B cell (primary cell): ENCODE results near the gene COL19A1. TPM values are rescaled to one million over a fixed set of nuclear protein-coding genes. Genes with fewer than 3 reads are reported as not detected.
A peak's percentile ranks its signal among the peaks of the same experiment; 100 is the strongest.

Experiments used
- ATAC-seq: fragments of 200-7000 bp; cut with Tn5 transposase; one replicate; pipeline ENCODE4 v1.10.0; 2021; ENCODE audit warnings: low read depth, mild to moderate bottlenecking, moderate number of reproducible peaks, moderate library complexity
- CTCF ChIA-PET: fragments of 350-600 bp; sonication (Branson Sonifier 250); formaldehyde crosslinking; loops from one replicate; lab custom pipeline; 2021; ENCODE audit warnings: antibody characterized with exemption, inconsistent platforms; lab: Charles Lee
- POLR2A ChIA-PET: fragments of 350-600 bp; sonication (Branson Sonifier 250); formaldehyde crosslinking; loops from one replicate; lab custom pipeline; 2021; ENCODE audit warnings: antibody characterized with exemption; lab: Charles Lee
- DNase-seq: peaks from one replicate; pipeline ENCODE4 v3.0.0; 2013
- H2AFZ ChIP-seq: 2 replicates; pipeline ENCODE4 v1.6.1; 2012; ENCODE audit warnings: mild to moderate bottlenecking, low read depth, low read length; ENCODE audit not compliant: insufficient read depth, poor library complexity, severe bottlenecking
- H3K27ac ChIP-seq, 2 donors: 1 replicate in 1 of 2; 2 replicates in 1 of 2; pipeline ENCODE4 v1.5.1; 2012 to 2013; ENCODE audit warnings: low read length in 2 of 2, mild to moderate bottlenecking in 2 of 2, moderate library complexity in 1 of 2
- H3K27me3 ChIP-seq, 4 experiments: fragments of 200-600 bp in 1 of 4; sonication (generic) in 1 of 4; replicated peaks in 1 of 4; 1 replicate in 2 of 4; 2 replicates in 2 of 4; pipeline versions ENCODE4 v1.6.1 to v1.7.0; 2013 to 2016; ENCODE audit warnings: low read length in 3 of 4, mild to moderate bottlenecking in 2 of 4, mixed read lengths in 1 of 4, moderate library complexity in 1 of 4; ENCODE audit not compliant: insufficient read depth in 4 of 4, control insufficient read depth in 3 of 4; ENCODE audit errors: control extremely low read depth in 1 of 4
- H3K36me3 ChIP-seq, 2 experiments: replicated peaks in 1 of 2; 1 replicate in 1 of 2; 2 replicates in 1 of 2; pipeline versions ENCODE4 v1.6.1 to v1.7.1; 2013; ENCODE audit warnings: low read length in 1 of 2; ENCODE audit not compliant: insufficient read depth in 2 of 2, control insufficient read depth in 1 of 2; ENCODE audit errors: control extremely low read depth in 1 of 2, extremely low read depth in 1 of 2
- H3K4me1 ChIP-seq, 2 donors: fragments of 200-600 bp in 1 of 2; sonication (generic) in 1 of 2; 1 replicate in 1 of 2; 2 replicates in 1 of 2; pipeline versions ENCODE4 v1.5.1 to v1.6.1; 2013 to 2017; ENCODE audit warnings: low read length in 2 of 2; ENCODE audit not compliant: control insufficient read depth in 2 of 2, insufficient read depth in 2 of 2
- H3K4me2 ChIP-seq: replicated peaks from 2 replicates; pipeline ENCODE3; 2012; ENCODE audit warnings: mild to moderate bottlenecking, low read depth, low read length; ENCODE audit not compliant: poor library complexity, severe bottlenecking
- H3K4me3 ChIP-seq, 5 experiments: fragments of 200-600 bp in 1 of 5; sonication (generic) in 1 of 5; 1 replicate in 3 of 5; 2 replicates in 2 of 5; pipeline versions ENCODE4 v1.5.1 to v1.7.0; 2011 to 2016; ENCODE audit warnings: low read length in 4 of 5, mild to moderate bottlenecking in 4 of 5, low read depth in 2 of 5, control low read depth in 1 of 5, moderate library complexity in 1 of 5; ENCODE audit not compliant: insufficient read depth in 1 of 5; ENCODE audit errors: control extremely low read depth in 1 of 5, extremely low read depth in 1 of 5
- H3K79me2 ChIP-seq: fragments of 200-600 bp; sonication (generic); one replicate; pipeline ENCODE4 v1.6.0; 2016; ENCODE audit warnings: low read length; ENCODE audit not compliant: control insufficient read depth, insufficient read depth
- H3K9ac ChIP-seq: fragments of 200-600 bp; sonication (generic); 2 replicates; pipeline ENCODE4 v1.6.1; 2017; ENCODE audit warnings: mild to moderate bottlenecking, low read length, moderate library complexity
- H3K9me3 ChIP-seq, 3 donors: one replicate each; pipeline versions ENCODE4 v1.6.1 to v1.7.1; 2013; ENCODE audit warnings: low read length in 2 of 3; ENCODE audit not compliant: control insufficient read depth in 2 of 3, insufficient read depth in 1 of 3; ENCODE audit errors: control extremely low read depth in 1 of 3
- H4K20me1 ChIP-seq: 2 replicates; pipeline ENCODE4 v1.6.0; 2012; ENCODE audit warnings: mild to moderate bottlenecking, low read length; ENCODE audit not compliant: insufficient read depth, control insufficient read depth, poor library complexity, severe bottlenecking
- H3K27ac Mint-ChIP-seq: one replicate; pipeline ENCODE4 v1.8.0; 2021; ENCODE audit warnings: mixed read lengths
- H3K27me3 Mint-ChIP-seq: one replicate; pipeline ENCODE4 v1.8.0; 2021; ENCODE audit warnings: mixed read lengths
- H3K4me1 Mint-ChIP-seq: one replicate; pipeline ENCODE4 v1.8.0; 2021; ENCODE audit warnings: mixed read lengths
- H3K4me3 Mint-ChIP-seq: one replicate; pipeline ENCODE4 v1.8.0; 2021; ENCODE audit warnings: mixed read lengths
- H3K9me3 Mint-ChIP-seq: one replicate; pipeline ENCODE4 v1.8.0; 2022; ENCODE audit warnings: mixed read lengths; ENCODE audit not compliant: insufficient read depth
- CTCF ChIP-seq: fragments of 200-600 bp; IDR thresholded peaks from one replicate; pipeline ENCODE4 v1.8.0; 2022; ENCODE audit warnings: antibody characterized with exemption, mild to moderate bottlenecking
- EZH2 ChIP-seq: IDR thresholded peaks from 2 replicates; pipeline ENCODE4 v1.6.1; 2012; ENCODE audit warnings: borderline replicate concordance, low read depth, mild to moderate bottlenecking, moderate library complexity, low read length; ENCODE audit not compliant: insufficient read depth, poor library complexity, severe bottlenecking
- WGBS: methylation state at CpG from one replicate; pipeline ENCODE4 v1.1.5; 2013; ENCODE audit warnings: missing lambda C conversion rate; ENCODE audit not compliant: insufficient coverage; 5-methylcytosine and 5-hydroxymethylcytosine counted together
- intact Hi-C: fragments of 100-400 bp; cut with micrococcal nuclease; formaldehyde crosslinking; loops from one replicate; pipeline ENCODE4 v1.10.0; 2022
- polyA plus RNA-seq: library from polyadenylated mRNA; depleted of rRNA; stranded (reverse); fragments of >200 nt; gene quantifications from 2 replicates; pipeline ENCODE4 v1.2.3, GENCODE V29; 2012
- total RNA-seq, 2 donors: library from RNA; stranded (reverse); fragments of 120-200 nt in 1 of 2; gene quantifications; 1 replicate in 1 of 2; 2 replicates in 1 of 2; pipeline versions ENCODE4 v1.2.3 to v1.2.4, GENCODE V29; 2013 to 2022

COL19A1 gene
- total and polyA plus RNA-seq, 2 donors (not counting 1 experiment from before 2014, with no cell fraction given), result 14.6 to 61.4 TPM

GRCh38 chr6:69873291-69873690 is 6.9 kb downstream of the COL19A1 start:
- POLR2A ChIA-PET, result no interaction called here
- H2AFZ ChIP-seq, result no peak overlapping the region
- peak overlapping the region; percentile 21 for H3K4me2 ChIP-seq
- H3K27ac ChIP-seq, result peak overlapping the region in 1 of 2 donors; percentile 72
- H3K27me3 ChIP-seq, result no peaks in the 10 kb centered on the region
- no peaks in the 10 kb centered on the region for H3K27me3 Mint-ChIP-seq
- no peaks in the 10 kb centered on the region for H4K20me1 ChIP-seq
- H3K4me1 Mint-ChIP-seq, result peaks cover 61% of the 10 kb centered on the region
- peak overlapping the region; percentile 70 for H3K27ac Mint-ChIP-seq
- no peak for ATAC-seq
- no peak overlapping the region for H3K4me3 Mint-ChIP-seq
- H3K4me3 ChIP-seq, result no peak overlapping the region
- H3K9me3 Mint-ChIP-seq, result peaks cover 7% of the 10 kb centered on the region
- H3K9me3 ChIP-seq, result peaks cover 0 to 6% (median 0%) of the 10 kb centered on the region in 3 donors
- H3K79me2 ChIP-seq, result peaks cover 96% of the 10 kb centered on the region
- intact Hi-C loops, result no loop called here
- peaks cover 2 to 7% of the 10 kb centered on the region in 2 experiments for H3K36me3 ChIP-seq
- no peak overlapping the region for H3K9ac ChIP-seq
- CTCF ChIA-PET, result interaction anchor here (1.0 to 1.4 kb wide), 3 partner anchors 8 to 20 kb away, joined by 3 read pairs; no protein-coding TSS in a partner anchor
- H3K4me1 ChIP-seq, result peaks cover 51 to 60% of the 10 kb centered on the region in 2 donors
- TF ChIP-seq EZH2, result no peak
- no peak for TF ChIP-seq CTCF
- no peak for DNase-seq
- no CpG with 5 or more reads among the region's 2 CpGs for WGBS

- Histone ChIP-seq H3K79me2 (peaks cover 80% of the 10 kb centered on the region), H3K4me2 (no peak overlapping the region), H3K4me1 (peaks cover 44 to 60% of the 10 kb centered on the region in 2 donors), H3K4me3 (no peak overlapping the region), H2AFZ (no peak overlapping the region), H3K9ac (no peak overlapping the region), H3K27me3 (no peaks in the 10 kb centered on the region), H4K20me1 (no peaks in the 10 kb centered on the region), H3K9me3 (peaks cover 0 to 6% (median 0%) of the 10 kb centered on the region in 3 donors), H3K36me3 (peaks cover 2 to 14% of the 10 kb centered on the region in 2 experiments), H3K27ac (peak overlapping the region; percentile 14 to 72)
- H3K27ac Mint-ChIP-seq, result peak overlapping the region; percentile 79
- no peak for TF ChIP-seq EZH2
- TF ChIP-seq CTCF, result no peak
- ATAC-seq (no peak), DNase-seq (no peak)
- WGBS, result 88% methylated on average over 1 of the region's 3 CpGs
- no peak overlapping the region for H3K4me3 Mint-ChIP-seq
- intact Hi-C loops, result no loop called here
- peaks cover 7% of the 10 kb centered on the region for H3K9me3 Mint-ChIP-seq
- ChIA-PET CTCF (interaction anchor here (8.3 kb wide), 1 partner anchor 9 kb away, joined by 66 read pairs; the partner anchor contains the start of gene COL19A1), POLR2A (interaction anchor here (0.7 kb wide), 1 partner anchor 79 kb away, joined by 4 read pairs; the partner anchor contains the start of gene LMBRD1)
- H3K27me3 Mint-ChIP-seq, result no peaks in the 10 kb centered on the region
- peaks cover 59% of the 10 kb centered on the region for H3K4me1 Mint-ChIP-seq
Measured at GRCh38 chr6:69875715-69876114, 9.4 kb downstream of the COL19A1 start.
